C4-2B (cell line): Measurements from ENCODE around the gene TGIF2.

Source experiments
- ZFX ChIP-seq: fragments of 450-650 bp; IDR thresholded peaks from 2 replicates; pipeline ENCODE4 v1.6.1; 2017
- TF ChIP-seq, protein P1 (sequence below): fragments of 450-650 bp; conservative IDR thresholded peaks from 2 replicates; pipeline ENCODE4 v1.5.1; 2017; ENCODE audit warnings: mild to moderate bottlenecking

DNA sequence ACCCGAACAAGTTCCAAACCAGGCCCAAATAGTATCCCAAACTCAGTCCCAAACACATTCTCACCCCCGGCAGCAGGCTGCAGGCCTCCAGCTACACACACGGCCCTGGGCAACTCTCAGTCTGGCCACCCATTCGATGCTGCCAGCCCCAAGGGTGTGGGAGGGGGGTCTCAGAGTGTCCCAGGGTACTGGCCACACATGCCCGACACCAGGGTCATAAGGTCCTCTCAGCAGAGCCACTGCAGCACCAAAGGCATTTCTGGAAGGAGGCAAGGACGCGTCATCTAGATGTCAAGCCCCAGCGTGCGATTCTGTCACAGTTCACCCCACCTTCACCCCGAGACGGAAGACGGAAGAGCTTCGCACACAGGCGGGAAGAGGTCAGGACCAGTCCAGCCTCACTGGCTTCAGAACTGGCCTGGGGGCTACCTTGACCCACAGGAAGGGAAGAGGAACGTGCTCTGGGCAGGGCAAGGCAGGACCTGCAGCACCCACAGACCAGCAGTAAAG is 22.6 kb upstream of the TGIF2 start:
- TF ChIP-seq, protein P1, sequence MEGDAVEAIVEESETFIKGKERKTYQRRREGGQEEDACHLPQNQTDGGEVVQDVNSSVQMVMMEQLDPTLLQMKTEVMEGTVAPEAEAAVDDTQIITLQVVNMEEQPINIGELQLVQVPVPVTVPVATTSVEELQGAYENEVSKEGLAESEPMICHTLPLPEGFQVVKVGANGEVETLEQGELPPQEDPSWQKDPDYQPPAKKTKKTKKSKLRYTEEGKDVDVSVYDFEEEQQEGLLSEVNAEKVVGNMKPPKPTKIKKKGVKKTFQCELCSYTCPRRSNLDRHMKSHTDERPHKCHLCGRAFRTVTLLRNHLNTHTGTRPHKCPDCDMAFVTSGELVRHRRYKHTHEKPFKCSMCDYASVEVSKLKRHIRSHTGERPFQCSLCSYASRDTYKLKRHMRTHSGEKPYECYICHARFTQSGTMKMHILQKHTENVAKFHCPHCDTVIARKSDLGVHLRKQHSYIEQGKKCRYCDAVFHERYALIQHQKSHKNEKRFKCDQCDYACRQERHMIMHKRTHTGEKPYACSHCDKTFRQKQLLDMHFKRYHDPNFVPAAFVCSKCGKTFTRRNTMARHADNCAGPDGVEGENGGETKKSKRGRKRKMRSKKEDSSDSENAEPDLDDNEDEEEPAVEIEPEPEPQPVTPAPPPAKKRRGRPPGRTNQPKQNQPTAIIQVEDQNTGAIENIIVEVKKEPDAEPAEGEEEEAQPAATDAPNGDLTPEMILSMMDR = no peak
- TF ChIP-seq ZFX = no peak
